Brain microvascular endothelial cell (primary cell): ENCODE data around the gene ADGRG1.

Experiments used
- DNase-seq: peaks from one replicate; pipeline ENCODE4 v3.0.0-alpha.2; 2020
- H3K27ac ChIP-seq: fragments of 250-450 bp; sonication (Bioruptor Pico); 2 replicates; pipeline ENCODE4 v1.5.1; 2020; ENCODE audit warnings: mild to moderate bottlenecking, moderate library complexity
- H3K27me3 ChIP-seq: fragments of 250-450 bp; sonication (Bioruptor Pico); replicated peaks from 2 replicates; pipeline ENCODE4 v1.5.1; 2020; ENCODE audit warnings: mild to moderate bottlenecking
- H3K36me3 ChIP-seq: fragments of 250-450 bp; sonication (Bioruptor Pico); replicated peaks from 2 replicates; pipeline ENCODE4 v1.5.1; 2020; ENCODE audit warnings: mild to moderate bottlenecking
- H3K4me3 ChIP-seq: 2 replicates; pipeline ENCODE4 v1.5.1; 2011; ENCODE audit warnings: low read depth, mild to moderate bottlenecking, control low read depth, low read length, moderate library complexity
- CTCF ChIP-seq: IDR thresholded peaks from 2 replicates; pipeline ENCODE4 v1.5.1; 2011; ENCODE audit warnings: low read depth, mild to moderate bottlenecking, moderate library complexity, low read length, control low read depth, inconsistent platforms; ENCODE audit errors: missing control alignments
- in situ Hi-C: cut with HindIII; loops from 2 replicates; pipeline ENCODE4 v1.10.0; 2017; ENCODE audit warnings: low sequenced_read_pairs, low pct_ligation_motif_present

ADGRG1 gene

GRCh38 chr16:57628008-57628781, at the start of gene ADGRG1:
Gene ADGRG1 (plus strand): TSS chr16:57628630. CDS start chr16:57650288, 21,658 bp downstream.
- in situ Hi-C loops, result no loop called here
- no peaks in the 10 kb centered on the region for H3K27me3 ChIP-seq

GRCh38 chr16:57579361-57579665, 49.1 kb upstream of the ADGRG1 start:
- TF ChIP-seq CTCF, result no peak
- no peaks in the 10 kb centered on the region for H3K27me3 ChIP-seq
- DNase-seq, result no peak
- no peak overlapping the region for H3K27ac ChIP-seq
- H3K36me3 ChIP-seq, result no peaks in the 10 kb centered on the region
- in situ Hi-C loops, result no loop called here
- no peak overlapping the region for H3K4me3 ChIP-seq

More at GRCh38 chr16:57628008-57628781, at the start of gene ADGRG1:
- H3K27ac ChIP-seq, result peak within 1 kb of the TSS; percentile 65
- peak; percentile 32 for TF ChIP-seq CTCF
- no peaks in the 10 kb centered on the region for H3K36me3 ChIP-seq
- peak within 1 kb of the TSS; percentile 30 for H3K4me3 ChIP-seq
- peak; percentile 93 for DNase-seq

GRCh38 chr16:57585051-57585687, 43.3 kb upstream of the ADGRG1 start:
- H3K36me3 ChIP-seq, result no peaks in the 10 kb centered on the region
- no peak overlapping the region for H3K4me3 ChIP-seq
- no peak overlapping the region for H3K27ac ChIP-seq
- no peak for DNase-seq
- in situ Hi-C loops, result no loop called here
- TF ChIP-seq CTCF, result no peak
- H3K27me3 ChIP-seq, result no peaks in the 10 kb centered on the region

GRCh38 chr16:57588831-57589230, 39.6 kb upstream of the ADGRG1 start:
- Histone ChIP-seq H3K4me3 (no peak overlapping the region), H3K27me3 (no peaks in the 10 kb centered on the region), H3K27ac (no peak overlapping the region), H3K36me3 (no peaks in the 10 kb centered on the region)
- in situ Hi-C loops, result no loop called here
- no peak for TF ChIP-seq CTCF
- no peak for DNase-seq

- no peaks in the 10 kb centered on the region for H3K27me3 ChIP-seq
- in situ Hi-C loops, result no loop called here
- TF ChIP-seq CTCF, result no peak
- H3K27ac ChIP-seq, result no peak overlapping the region
- no peaks in the 10 kb centered on the region for H3K36me3 ChIP-seq
- DNase-seq, result no peak
- no peak overlapping the region for H3K4me3 ChIP-seq
These were observed 39.1 kb upstream of the ADGRG1 start for GRCh38 chr16:57589374-57589773.

- Histone ChIP-seq H3K27me3 (no peaks in the 10 kb centered on the region), H3K36me3 (no peaks in the 10 kb centered on the region), H3K27ac (peak overlapping the region; percentile 90), H3K4me3 (peak overlapping the region; percentile 15)
- TF ChIP-seq CTCF, result no peak
- in situ Hi-C loops, result no loop called here
- peak; percentile 71 for DNase-seq
These were observed 37.8 kb upstream of the ADGRG1 start for GRCh38 chr16:57590654-57591085.
